GM21528 (cell line): ENCODE measurements around the gene ERC1.
"Not testable (repeated sequence)": the region's sequence is repeated elsewhere in the genome, so short reads cannot be mapped to it uniquely, and the experiment has no call there.

Experiments
- ATAC-seq: cut with Tn5 transposase; IDR thresholded peaks from one replicate; pipeline ENCODE4 v1.9.1; 2021; ENCODE audit warnings: mild to moderate bottlenecking, moderate library complexity; ENCODE audit not compliant: unreplicated experiment, low FRiP score

Gene ERC1

DNA sequence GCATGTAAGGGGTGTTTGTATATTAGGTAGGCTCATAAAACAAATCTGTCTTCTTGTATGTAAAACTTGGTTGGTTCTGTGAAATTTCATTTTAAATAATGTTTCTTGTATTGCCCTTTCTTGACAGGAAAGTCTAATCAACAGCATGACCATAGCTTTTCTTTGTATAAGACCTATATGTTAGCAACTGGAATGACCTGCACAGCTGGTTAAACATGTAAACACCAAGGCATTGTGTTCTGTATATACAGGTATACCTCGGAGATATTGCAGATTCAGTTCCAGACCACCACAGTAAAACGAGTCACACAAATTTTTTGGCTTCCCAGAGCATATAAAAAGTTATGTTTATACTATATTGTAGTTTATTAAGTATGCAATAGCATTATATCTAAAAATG is 183.6 kb downstream of the ERC1 start:
- no peak for ATAC-seq

DNA sequence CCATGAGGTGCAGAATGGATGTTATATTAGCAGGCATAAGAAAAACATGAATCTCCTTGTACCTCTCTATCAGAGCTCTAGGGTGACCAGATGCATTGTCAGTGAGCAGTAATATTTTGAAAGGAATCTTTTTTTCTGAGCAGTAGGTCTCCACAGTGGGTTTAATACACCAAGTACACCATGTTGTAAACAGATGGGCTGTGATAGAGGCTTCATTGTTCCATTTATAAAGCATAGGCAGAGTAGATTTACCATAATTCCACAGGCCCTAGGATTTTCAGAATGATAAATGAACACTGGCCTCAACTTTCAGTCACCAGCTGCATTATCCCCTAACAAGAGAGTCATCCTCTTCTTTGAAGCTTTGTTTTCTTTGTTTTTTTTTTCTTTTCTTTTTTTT is 185.2 kb downstream of the ERC1 start:
- no peak for ATAC-seq

DNA sequence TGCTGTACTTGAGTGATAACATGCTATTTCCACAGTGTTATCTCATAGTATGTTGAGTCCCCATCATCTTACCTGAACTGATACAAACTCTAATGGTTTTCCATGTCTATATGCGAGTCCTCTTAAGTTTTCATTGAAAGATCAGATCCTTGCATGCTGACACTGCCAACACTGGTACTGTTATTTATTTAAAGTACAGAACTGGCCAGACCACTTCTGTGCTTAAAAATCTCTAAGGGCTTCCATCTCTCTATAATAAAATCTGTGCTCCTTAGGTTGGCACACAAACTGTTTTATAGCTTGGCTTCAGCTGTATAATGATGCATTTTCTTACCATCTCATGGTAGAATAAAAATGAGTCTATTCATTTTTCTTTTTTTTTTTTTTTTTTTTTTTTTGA is 188.1 kb downstream of the ERC1 start:
- ATAC-seq, result no peak

DNA sequence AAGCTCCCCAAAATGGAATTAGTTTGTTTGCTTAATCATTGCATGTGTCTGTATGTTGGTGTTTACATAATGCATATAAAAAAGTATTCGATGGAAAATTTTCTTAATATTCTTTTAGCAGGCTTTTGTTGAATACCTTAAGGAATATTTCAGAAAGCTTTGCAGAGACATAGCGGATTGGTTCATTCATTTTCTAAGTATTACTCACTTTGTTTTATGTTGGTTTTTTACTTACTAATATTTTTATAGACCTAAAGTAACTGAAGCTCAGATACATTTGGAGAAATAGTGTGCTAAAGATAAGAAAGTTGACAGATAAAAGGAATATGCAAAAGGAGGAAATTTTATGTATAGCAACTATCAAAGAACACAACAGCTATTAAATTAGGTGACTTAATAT is 191.0 kb downstream of the ERC1 start:
- no peak for ATAC-seq

DNA sequence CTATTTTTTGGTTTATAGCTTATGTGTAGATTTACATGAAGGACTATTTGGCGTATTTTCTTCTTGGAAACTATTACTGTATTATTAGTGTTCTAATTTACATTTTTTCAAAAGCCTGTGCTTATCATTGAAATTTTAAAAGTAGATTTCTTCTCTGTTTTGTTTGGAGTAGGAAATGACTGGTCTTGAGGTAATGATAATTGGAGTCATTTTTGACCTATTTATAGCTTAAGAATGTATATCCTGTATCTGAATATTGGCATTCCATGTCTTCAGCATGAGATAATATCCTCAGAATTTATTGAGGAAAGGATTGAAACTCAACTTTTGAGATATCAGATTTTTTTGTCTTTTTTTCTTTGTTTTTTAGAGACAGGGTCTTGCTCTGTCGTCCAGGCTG is 193.4 kb downstream of the ERC1 start:
- ATAC-seq, result no peak

DNA sequence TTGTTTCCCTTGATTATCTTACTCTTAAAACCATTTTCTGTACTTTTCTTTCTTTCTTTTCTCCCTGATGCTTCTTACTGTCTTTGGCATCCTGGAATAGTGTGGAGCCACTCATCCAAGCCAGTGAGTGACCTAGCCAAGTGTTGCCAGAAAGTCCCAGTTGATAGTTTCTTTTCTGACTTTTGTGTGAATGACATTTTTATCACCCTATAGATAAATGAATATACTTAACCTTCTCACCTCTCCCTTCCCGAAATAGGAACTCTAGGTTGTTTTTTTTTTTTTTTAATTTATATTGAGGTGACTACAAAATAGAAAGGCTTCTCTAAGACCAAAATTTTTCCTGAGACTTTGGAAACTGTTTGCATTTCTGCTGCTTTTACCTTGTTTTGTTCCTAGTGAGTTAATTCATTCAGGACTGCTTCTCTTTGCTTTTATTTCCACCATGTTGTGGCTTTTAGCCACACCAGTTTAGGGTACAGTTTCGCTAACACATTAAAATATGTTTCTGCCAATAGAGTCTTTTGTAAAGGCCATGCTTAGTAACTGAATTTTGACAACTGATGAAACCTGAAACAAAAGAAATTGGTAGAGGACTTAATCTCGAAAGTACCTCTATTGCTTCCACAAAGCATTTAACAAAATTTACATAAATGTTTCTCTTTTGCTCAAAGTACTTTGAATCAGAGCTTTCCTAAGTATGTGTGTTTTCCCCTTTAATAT is 194.6 kb downstream of the ERC1 start:
- ATAC-seq, result no peak

DNA sequence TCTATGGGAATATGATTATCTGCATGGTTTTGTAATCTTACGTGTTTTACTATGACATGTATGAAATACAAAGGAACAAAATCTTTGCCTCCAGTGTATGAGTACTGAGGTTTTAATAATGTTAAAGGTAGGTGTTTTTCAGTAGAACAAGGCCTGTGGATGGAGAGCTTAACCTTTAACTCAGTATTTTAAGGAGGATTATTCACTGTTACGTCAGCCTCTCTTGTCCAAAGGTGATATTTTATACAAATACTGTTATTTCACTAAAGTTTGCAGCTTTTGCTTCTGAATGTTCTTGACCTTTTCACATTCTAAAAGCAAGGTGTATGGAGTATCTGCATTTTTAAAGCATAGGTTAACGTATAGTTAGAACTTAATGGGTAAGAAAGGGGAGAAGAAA is 195.3 kb downstream of the ERC1 start:
- ATAC-seq, result no peak

DNA sequence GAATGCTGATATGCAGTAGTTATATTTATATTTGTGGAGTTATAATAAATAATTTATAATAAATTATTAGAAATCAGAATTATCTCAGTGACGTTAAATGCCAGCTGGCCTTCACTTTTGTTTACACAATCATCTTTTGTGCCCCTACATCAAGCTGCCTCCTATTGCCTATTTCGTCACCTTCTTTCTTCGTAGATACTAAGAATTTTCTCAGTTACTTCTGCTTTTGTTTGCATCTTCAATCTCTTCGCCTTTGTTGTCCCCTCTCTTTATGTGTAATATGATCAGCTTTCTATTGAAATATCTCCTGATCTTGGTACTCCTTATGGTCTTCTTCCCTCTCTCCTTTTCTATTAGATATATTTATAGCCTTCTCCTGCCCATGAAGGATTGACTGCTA is 197.0 kb downstream of the ERC1 start:
- ATAC-seq, result no peak

DNA sequence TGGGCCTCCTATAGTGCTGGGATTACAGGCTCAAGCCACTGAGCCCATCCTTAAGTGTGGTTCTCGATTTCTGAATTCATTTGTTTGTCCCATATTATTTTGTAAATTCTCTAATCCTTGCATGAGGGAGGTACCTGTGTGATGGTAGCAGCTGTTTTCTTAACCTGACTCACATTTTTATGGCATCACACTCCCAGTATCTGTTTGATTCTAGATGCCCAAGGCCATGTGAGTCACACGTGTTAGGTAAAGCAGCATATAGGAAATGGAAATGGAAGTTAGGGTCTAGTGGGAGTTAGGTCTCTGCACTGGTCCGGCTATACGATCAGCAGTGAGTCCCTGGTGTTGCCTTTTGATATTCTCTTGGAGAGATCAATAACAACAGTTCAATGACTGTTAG is 198.1 kb downstream of the ERC1 start:
- ATAC-seq, result no peak

DNA sequence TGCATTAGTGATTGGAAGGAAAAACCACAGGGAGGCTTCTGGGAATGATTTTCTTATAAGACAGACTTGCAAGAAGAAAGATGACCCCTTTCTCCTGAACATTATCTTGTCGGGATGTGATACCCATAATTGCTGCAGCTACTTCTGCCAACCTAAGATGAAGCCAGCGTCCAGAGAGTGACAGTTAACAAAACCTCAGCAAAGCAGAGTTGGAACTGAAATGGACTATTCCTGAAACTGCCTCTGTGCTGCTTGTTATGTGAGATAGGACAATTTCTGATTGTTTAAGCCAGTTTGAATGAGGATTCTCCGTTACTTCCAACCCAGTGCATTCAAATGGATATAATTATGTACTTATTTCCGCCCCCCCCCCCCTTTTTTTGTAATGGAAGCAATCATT is 204.5 kb downstream of the ERC1 start:
- no peak for ATAC-seq

DNA sequence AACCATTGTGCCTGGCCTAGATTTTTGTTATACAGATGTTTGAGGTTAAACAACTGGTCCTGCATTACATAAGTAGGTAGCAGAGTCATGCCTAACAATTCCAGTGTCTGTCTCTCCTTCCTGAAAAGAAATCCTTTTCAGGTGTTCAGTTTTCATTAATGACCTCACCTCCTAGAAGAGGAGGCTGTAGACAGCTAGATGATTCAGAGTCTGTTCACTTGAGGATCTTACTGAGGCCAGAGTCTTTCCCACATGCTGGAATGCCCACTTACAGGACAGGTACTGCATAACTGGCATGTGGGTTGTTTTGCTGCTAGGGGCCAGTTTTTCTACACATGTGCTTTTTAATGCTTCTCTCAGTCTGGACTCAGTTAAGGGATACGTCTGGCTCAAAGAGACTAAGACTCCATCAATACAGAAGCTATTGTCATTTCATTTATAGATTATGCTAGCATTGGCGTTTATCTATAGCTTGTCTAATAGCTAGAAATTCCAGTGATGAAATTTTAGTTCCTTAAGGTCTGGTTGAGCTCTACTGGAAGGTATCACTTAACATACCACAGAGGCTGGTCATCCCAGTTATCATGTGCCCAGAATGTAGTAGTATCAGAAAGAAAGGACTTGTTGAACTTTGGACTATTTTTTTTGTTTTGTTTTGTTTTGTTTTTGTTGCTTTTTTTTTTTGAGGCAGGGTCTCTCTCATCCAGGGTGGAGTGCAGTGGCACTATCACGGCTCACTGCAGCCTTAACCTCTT is 206.4 kb downstream of the ERC1 start:
- no peak for ATAC-seq

DNA sequence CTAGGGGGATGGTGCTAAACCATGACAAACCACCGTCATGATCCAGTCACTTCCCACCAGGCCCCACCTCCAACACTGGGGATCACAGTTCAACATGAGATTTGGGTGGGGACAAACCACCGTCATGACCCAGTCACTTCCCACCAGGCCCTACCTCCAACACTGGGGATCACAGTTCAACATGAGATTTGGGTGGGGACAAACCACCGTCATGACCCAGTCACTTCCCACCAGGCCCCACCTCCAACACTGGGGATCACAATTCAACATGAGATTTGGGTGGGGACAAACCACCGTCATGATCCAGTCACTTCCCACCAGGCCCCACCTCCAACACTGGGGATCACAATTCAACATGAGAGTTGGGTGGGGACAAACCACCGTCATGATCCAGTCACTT is 207.8 kb downstream of the ERC1 start:
- ATAC-seq, result not testable (repeated sequence)

DNA sequence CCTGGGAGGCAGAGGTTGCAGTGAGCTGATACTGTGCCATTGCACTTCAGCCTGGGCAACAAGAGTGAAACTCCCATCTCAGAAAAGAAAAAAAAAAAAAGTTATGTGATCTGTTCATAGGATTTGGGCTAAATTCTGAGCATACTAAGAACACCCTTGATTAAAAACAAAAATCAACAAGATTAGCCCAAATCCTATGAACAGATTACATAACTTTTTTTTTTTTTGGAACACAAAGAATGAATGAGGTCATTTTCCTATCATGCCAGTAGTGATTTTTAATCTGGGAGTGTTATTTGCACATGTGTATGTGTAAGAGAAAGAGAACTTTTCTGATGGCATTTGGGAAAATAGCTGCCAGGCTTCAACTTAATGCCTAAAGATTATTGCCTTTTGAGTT is 208.7 kb downstream of the ERC1 start:
- no peak for ATAC-seq

DNA sequence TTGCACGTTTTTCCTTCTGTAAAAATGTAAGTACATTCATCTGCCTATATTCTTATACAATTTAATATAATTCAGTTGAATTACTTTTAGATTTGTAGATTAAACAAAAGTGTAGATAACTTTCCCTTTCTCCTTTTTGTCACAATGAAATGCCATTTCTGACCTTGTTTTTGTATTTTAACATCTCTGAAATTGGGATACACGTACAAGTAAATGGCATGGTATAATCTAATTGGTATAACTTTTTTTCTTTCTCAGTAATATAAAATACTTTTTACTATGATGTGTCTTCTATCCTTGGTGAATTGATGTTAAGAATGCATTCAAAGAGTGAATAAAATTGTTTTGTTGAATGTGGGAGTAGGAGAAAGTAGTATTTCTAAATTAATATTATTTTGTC is 210.0 kb downstream of the ERC1 start:
- ATAC-seq, result no peak

DNA sequence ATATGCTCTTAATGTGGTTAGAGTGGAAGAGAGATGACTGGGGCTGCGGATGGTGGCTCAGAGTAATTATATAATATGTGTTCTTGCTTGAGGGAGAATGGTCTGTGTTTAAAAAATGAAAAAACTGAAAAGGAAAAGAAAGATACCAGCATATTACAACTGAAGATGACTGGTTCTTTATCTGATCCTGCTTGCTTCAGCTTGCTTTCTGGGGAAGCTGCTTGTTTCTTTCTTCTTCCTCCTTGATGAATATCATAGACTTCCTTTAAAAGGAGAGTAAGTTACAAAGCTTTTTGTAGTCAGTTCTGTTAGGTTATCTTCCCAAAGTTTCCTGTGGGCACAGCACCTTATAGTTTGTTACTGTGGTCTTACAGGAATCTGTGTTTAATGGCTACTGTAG is 210.9 kb downstream of the ERC1 start:
- ATAC-seq, result no peak

DNA sequence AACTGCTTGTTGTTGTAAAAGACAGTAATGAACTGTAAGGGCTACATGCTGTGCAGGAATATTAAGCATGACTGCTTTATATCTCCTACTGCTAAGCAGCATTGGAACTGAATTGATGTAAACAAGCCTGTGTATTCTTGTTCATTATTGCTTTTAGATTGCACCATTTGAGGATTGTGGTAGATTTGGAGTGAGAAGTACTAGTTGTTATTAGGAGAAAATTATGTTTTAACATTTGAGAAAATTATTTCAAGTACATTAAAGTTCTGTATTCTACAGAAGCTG is 212.7 kb downstream of the ERC1 start:
- ATAC-seq, result no peak

DNA sequence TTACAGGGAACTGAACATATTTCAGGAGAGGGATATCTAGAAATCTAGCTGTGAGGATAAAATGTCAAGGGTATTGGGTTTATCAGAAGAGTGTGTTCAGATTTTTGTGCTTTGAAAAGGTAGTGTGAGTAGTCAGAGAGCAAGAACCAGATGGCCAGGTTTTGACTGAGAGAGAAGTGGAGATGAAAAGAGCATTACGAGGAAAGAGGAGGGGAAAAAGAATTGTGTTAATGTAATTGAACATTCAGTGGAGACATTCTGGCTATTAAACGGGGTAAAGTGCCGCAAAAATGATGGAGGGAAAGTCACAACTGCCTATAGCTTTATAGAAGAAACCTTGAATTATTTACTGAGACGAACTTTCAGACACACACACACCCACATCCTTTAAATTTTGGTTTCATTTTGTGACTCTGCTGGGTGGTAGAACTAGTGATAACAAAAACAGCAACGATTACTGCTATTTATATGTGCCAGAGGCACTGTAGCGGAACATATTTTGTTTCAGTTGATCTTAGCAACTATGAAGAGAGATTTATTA is 213.6 kb downstream of the ERC1 start:
- peak; percentile 77 for ATAC-seq

DNA sequence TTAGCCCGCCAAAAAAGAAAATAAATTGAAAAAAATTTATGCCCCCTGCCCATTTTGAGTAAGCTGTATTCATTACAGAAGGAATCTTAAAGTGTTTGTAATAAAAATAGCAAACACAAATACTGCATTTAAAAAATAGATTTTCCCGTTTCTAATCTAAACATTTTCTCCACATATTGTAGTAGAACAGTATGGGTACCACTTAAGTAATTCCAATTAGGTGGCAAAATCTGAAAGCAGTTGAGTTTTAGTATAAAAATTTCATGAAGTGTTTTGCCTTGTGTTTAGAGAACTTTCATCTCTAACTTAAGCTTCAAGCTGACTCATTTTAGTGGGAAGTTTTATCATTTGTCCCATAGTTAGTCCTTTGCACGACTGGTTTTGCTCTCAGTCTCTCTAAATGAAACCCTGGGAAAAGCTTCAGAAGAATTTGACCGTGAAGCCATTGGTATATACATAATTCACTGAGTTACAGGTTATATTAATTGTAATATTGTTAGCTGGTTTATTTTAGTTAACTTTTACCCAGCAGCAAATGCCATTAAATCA is 214.6 kb downstream of the ERC1 start:
- no peak for ATAC-seq

DNA sequence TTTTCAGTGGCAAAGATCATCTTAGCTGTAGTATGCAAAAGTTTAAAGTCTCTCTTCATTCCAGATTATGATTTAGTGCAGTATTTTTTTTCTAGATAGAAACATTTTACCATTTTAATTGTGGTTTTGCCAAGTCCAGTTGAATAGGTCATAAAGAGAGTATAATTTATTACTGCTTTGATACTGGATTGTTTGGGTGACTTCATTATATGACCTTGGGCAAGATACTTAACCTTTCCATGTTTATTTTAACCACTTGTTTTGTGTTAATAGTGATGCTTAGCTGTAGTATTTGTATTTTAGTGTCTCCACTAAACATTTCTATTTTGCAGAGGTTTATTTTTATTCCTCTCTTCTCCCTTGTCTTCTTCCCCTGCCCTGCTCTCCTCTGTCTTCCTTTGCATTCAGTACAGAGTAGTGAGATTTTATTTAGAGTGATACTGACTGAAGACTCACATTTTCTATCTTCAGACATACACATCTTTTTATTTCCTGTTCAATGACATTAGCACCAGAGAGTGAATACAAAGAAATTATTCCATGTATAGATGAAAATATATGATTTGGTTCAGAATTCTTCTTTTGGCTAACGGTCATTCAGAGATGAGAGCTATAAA is 215.2 kb downstream of the ERC1 start:
- ATAC-seq, result no peak

DNA sequence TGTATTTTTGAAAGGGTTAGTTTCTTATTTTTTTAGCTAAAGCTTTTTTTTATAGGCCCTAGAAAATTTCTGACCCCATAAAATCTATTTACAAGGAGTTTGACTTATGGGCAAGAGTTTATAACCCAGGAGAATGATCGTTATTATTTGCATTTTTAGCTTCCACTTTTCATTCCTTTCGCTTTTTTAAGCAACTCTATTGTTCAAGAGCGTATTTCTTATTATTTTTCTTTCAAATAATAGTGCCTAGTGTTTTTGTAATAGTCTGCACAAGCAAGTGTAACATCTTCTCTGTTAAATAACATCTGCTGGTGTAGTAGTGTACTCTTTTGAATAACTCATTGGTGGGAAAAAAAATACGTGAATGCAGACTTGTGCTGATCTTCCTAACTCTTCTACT is 216.3 kb downstream of the ERC1 start:
- ATAC-seq, result no peak

DNA sequence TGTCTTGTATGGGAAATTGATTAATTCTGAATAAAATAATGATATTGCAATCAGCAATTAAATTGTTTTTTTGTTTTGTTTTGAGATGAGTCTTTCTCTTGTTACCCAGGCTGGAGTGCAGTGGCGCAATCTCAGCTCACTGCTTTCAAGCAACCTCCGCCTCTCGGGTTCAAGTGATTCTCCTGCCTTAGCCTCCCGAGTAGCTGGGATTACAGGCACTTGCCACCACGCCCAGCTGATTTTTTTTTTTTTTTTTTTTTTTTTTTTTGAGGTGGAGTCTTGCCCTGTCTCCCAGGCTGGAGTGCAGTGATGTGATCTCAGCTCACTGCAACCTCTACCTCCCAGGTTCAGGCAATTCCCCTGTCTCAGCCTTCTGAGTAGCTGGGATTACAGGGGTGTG is 217.7 kb downstream of the ERC1 start:
- ATAC-seq, result not testable (repeated sequence)

DNA sequence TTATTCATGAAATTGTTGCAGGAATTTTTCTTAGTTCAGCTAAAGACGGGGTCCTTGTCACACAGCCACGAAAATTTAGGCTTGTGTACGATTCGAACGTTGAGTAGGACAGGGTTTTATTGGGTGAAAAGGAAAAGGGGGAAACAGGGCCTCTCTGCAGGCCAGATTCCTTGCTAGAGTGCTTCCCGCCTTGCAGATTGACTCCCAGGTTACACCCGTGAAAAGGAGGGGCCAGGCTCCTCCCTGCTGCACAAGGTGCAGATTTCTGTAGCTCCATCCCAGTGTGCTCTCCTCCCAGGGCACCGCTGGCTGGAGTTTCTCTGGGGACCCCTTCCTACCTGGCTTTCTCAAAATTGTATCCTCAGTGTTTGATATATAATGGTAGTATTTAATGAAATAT is 221.5 kb downstream of the ERC1 start:
- no peak for ATAC-seq
